ENCODE data around the gene KMT2C. TPM values are rescaled to one million over a fixed set of nuclear protein-coding genes. Genes with fewer than 3 reads are reported as not detected.
"Not testable (repeated sequence)": the region's sequence is repeated elsewhere in the genome, so short reads cannot be mapped to it uniquely, and the experiment has no call there.

Gene KMT2C
- total RNA-seq, 1 experiment from 2014 or later, result 6.2 TPM

DNA sequence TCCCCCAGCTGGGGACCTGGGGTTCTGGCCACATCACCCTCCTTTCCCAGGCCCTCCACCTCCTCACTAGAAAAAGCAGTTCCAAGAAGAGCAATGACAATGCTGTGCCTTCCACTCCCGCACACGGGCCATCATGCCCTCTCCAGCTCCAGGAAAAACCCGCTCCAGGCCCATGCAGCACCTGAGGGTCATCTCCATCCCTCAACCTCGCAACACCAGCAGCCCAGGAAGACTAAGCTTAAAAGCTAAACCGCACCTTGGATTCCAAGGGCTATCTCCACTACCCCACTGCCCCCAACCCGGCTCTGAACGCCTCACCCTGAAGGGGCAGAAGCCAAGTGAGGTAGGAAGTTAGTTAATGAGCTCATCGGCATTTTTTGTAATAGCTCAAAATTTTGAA, 173.7 kb downstream of the KMT2C start:
- DNase-seq (ENCODE audit: low spot score); in situ Hi-C loops (cut with HindIII; ENCODE audit: low sequenced_read_pairs): not testable (repeated sequence)

DNA sequence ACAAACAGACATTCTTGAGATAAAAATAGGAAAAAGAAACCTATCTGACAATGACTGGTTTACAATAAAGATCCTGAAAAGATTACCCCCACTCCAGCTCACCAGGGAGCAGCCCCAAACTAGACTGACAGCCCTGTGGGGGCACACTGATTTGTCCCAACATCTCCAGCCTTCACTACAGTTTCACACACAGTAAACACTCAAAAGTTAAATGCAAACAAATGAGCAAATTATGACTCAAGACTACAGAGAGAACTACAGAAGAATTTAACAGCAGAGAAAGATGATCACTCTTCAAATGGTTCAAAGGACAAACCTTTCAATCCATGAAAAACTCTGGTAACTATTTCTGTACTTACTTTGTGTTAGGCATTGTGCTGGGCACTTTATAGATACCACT, 176.2 kb downstream of the KMT2C start:
- in situ Hi-C loops (cut with HindIII; ENCODE audit: low sequenced_read_pairs), result not testable (repeated sequence)

DNA sequence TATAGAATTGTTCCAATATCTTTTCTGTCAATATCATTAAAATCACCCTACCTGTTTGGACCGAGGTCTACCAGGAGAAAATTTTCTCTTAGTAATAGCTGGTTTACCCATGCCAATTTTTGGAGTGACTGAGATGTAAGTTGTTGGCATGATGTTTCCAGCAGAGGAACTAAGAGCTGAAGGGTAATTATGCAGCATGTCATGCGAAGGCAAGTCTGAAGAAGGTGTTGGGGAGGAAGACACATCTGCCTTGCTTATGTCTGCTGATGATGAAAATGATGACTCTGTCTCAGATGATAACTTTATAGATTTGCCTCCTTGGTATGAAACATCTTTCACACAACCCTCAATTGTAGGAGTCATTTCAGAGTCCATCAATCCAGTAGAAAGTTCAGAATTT, 188.0 kb downstream of the KMT2C start:
- DNase-seq (ENCODE audit: low spot score); in situ Hi-C loops (cut with HindIII; ENCODE audit: low sequenced_read_pairs): not testable (repeated sequence)

More for the DNA sequence above, 176.2 kb downstream of the KMT2C start:
- not testable (repeated sequence) for DNase-seq (ENCODE audit: low spot score)

DNA sequence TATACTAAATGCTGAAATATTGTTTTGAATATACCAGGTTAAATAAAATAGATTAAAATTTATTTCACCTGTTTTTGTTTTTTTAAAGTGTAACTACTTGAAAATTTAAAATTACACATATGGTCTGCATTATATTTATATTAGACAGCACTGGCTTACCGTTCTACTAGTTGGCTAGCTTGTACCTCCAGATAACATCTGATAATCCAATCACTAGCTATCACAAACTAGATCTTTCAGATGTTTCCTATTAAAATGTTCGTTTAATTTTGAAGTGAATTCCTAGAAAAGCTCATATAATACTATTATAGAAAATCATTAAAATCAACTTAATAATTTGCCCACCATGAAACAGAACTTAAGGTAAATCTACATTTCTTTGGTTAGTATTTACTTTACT, 190.4 kb downstream of the KMT2C start:
- in situ Hi-C loops (cut with HindIII; ENCODE audit: low sequenced_read_pairs); DNase-seq (ENCODE audit: low spot score): not testable (repeated sequence)

DNA sequence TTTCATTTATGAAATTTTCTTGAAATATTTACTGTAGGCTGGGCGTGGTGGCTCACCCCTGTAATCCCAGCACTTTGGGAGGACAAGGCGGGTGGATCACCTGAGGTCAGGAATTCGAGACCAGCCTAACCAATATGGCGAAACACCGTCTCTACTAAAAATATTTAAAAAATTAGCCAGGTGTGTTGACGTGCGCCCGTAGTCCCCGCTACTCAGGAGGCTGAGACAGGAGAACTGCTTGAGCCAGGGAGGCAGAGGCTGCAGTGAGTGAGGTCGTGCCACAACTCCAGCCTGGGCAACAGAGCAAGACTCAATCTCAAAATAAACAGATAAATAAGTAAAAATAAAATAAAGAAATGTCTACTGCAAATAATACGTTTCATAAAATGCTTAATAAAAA, 192.3 kb downstream of the KMT2C start:
- in situ Hi-C loops (cut with HindIII; ENCODE audit: low sequenced_read_pairs); DNase-seq (ENCODE audit: low spot score): not testable (repeated sequence)

DNA sequence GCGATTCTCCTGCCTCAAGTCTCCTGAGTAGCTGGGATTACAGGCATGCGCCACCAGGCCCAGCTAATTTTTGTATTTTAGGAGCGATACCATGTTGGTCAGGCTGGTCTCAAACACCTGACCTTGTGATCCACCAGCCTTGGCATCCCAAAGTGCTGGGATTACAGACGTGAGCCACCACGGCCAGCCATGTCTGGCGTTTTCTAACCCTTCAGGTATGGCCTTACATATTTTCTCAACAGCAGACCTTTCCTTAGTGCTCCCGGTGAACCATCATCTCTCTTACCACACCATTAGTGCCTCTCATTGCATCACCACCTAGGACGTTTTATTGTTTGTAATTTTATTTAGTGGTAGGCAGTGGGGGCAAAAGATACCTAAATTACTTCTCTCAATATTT, 194.5 kb downstream of the KMT2C start:
- in situ Hi-C loops (cut with HindIII; ENCODE audit: low sequenced_read_pairs); DNase-seq (ENCODE audit: low spot score): not testable (repeated sequence)

DNA sequence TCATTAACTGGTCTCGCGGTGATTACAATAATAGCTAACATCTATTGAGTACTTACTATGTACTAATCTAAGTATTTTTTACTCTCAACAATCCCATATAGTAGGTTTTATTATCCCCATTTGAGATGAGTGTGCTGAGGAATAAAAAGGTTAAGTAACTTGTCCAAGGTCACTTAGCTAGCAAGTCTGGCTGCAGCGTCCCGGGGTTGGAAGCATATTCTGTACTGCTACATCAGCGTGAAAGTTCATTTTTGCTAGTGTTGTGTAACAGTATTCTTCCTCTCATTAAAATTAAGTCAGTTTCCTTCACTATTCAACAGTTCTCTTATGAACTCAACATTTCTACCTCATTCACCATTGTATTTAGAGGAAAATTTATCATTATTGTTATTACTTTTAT, 199.5 kb downstream of the KMT2C start:
- DNase-seq (ENCODE audit: low spot score); in situ Hi-C loops (cut with HindIII; ENCODE audit: low sequenced_read_pairs): not testable (repeated sequence)

DNA sequence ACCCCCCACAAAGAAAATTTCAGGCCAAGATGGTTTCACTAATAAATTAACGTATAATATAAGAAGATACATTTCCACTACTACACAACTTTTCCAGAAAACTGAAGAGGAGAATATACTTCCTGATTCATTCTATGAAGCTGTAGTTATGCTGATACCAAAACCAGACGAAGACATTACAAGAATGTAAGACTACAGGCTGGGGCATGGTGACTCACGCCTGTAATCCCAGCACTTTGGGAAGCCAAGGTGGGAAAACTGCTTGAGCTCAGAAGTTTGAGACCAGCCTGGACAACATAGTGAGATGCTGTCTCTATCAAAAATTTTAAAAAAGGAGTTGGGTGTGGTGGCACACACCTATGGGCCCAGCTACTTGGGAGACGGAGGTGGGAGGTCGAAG, 201.4 kb downstream of the KMT2C start:
- in situ Hi-C loops (cut with HindIII; ENCODE audit: low sequenced_read_pairs); DNase-seq (ENCODE audit: low spot score): not testable (repeated sequence)

DNA sequence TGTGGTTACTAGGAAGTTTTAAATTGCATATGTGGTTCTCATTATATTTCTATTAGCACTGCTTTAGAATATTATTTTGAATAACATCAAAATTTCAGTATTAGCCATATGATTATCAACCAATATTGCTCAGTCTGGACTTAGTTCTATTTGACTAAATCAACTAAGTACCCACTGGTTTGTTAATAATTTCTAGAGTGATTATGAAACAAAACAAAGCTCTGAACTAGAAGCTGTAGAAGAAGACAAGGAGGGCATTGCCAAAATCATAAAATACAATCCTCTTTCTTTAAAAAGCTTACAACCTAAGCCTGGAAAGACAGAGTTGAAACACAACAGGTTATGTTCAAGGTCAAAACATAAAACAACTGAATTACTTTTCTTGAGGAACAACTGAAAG, 204.7 kb downstream of the KMT2C start:
- no peak for DNase-seq (ENCODE audit: low spot score)
- in situ Hi-C loops (cut with HindIII; ENCODE audit: low sequenced_read_pairs), result no loop called here

DNA sequence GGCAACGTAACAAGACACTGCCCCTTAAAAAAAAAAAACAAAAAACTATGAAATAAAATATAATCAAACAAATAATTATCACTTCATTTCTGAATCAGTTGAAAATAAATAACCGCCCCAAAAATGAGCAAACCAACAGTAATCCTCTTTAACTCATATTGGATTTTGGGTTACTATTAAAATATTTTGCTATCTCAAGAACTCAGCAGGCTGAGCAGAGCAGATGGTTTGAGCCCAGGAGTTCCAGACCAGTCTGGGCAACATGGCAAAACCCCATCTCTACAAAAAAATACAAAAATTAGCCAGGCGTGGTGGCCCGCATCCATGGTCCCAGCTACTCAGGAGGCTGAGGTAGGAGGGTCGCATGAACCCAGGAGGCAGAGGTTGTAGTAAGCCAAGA, 216.2 kb downstream of the KMT2C start:
- DNase-seq (ENCODE audit: low spot score), result peak; percentile 82
- in situ Hi-C loops (cut with HindIII; ENCODE audit: low sequenced_read_pairs), result not testable (repeated sequence)

DNA sequence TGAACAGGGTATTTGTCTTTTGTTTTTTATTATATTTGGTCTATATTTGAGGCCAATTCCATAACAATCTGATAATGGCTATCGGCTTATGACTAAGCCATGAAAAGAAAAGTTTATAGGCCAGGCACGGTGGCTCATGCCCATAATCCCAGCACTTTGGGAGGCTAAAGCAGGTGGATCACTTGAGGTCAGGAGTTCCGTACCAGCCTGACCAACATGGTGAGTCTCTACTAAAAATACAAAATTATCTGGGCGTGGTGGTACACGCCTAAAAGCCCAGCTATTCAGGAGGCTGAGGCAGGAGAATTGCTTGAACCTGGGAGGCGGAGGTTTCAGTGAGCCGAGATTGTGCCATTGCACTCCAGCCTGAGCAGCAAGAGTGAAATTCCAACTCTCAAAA, 227.0 kb downstream of the KMT2C start:
- in situ Hi-C loops (cut with HindIII; ENCODE audit: low sequenced_read_pairs); DNase-seq (ENCODE audit: low spot score): not testable (repeated sequence)

DNA sequence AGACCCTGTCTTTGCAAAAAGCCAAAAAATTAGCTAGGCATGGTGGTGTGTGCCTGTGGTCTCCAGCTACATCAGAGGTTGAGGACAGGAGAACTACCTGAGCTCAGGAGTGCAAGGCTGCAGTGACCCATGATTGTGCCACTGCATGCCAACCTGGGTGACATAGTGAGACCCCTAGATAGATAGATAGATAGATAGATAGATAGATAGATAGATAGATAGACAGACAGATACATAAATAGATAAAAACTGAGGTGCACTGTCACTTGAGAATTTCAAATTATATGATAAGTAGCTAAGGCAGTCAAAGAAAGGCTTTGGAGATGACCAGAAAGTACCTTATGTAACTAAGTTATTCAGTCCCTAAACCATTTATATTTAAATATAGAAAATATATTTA, 231.4 kb downstream of the KMT2C start:
- in situ Hi-C loops (cut with HindIII; ENCODE audit: low sequenced_read_pairs); DNase-seq (ENCODE audit: low spot score): not testable (repeated sequence)

DNA sequence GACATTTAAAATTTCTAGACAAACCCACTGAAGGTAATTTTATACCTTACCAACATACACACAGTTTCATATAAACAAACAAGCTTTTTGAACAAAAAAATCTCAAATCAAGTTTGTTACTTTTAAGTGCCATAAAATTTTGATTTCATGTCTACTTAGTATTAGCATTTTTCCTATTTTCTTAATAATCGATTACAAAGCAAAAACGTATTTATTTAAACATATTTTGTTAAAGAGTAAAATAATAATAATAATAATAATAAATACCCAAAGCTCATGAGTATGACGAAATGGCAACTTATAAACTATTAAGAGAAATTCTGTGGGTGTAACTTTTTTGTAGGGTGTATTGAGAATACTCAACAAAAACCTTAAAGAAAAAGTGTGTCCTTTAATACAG, 232.7 kb downstream of the KMT2C start:
- in situ Hi-C loops (cut with HindIII; ENCODE audit: low sequenced_read_pairs), result no loop called here
- no peak for DNase-seq (ENCODE audit: low spot score)

DNA sequence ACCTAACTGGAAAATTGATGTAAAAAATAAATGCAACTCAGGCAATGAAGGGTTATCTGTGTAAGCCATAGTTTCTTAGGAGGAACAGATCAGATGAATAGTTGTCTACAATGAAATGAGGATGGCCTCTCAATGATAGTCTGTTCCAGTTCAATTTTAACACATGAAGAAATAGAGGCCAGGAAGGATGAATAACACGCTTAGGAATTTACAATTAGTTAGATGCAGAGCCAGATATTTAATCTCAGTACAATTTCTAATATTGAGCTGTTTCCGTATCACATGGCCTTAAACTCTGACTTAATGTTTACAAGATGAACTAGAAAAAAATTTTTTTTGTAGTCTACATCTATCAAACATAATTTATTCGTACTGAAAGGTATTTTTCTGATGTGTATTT, 233.7 kb downstream of the KMT2C start:
- DNase-seq (ENCODE audit: low spot score), result no peak
- in situ Hi-C loops (cut with HindIII; ENCODE audit: low sequenced_read_pairs), result no loop called here

DNA sequence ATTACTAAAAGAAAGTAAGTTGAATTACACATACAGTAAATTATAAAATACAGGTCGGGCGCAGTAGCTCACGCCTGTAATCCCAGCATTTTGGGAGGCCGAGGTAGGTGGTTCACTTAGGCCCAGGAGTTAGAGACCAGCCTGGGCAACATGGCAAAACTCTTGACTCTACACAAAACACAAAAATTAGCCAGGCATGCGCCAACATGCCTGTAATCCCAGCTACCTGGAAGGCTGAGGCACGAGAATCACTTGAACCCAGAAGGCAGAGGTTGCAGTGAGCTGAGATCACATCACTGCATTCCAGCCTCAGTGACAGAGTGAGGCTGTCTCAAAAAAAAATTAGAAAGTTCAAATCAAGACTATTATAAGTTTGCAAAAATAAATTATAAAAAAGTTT, 235.4 kb downstream of the KMT2C start:
- in situ Hi-C loops (cut with HindIII; ENCODE audit: low sequenced_read_pairs), result no loop called here
- no peak for DNase-seq (ENCODE audit: low spot score)

DNA sequence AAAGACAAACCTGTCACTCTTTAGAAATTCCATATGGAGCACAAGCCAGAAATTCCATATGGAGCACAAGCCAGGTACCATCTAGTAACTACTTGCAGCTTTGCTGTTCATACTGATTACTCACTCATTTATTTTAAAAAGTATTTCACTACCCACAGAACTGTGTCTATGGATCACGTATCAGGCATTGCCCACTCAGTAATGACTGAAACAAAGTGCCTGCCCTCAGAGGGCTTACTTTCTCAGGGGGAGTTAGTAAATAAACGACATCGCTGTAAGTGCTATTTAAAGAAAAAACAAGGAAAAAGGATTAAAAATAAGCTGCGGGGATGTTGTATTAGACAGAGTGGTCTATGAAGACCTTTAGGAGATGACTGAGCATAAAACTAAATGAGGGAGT, 239.4 kb downstream of the KMT2C start:
- DNase-seq (ENCODE audit: low spot score), result no peak
- in situ Hi-C loops (cut with HindIII; ENCODE audit: low sequenced_read_pairs), result no loop called here

DNA sequence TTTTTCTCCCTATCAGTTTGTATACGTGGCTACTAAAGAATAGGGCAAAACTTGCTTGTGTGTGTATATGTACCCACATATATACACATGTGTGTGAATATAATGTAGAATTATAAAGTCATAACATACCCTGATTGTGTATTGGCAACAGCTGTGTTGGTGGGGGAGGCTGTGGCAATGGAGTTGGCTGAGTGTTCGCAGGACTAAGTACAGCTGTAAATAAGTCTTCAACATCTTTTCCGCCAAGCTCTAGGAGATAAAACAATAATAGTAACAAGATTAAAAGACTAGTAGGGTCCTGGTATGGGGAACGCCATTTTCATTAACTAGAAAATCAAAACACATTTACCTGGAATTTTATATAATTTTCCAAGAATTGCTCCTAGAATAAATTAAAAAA, 241.9 kb downstream of the KMT2C start:
- in situ Hi-C loops (cut with HindIII; ENCODE audit: low sequenced_read_pairs), result no loop called here
- DNase-seq (ENCODE audit: low spot score), result no peak

DNA sequence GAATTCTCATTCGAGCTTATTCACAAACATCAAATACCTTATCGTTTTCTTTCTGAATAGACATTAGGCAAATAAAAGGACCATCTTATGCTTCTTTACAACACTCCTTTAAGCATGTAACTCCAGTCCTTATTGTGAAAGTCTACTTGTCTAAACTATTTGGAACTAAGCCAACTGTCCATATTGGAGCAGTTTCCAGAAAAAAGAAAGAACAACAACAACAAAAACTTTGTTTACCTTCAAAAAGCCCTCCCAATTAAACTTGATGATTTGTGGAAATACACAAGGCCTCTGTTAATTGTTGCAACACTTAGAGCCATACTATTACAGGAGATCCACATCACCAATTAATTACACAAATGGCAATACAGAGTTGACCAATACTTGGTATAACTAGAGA, 246.7 kb downstream of the KMT2C start:
- in situ Hi-C loops (cut with HindIII; ENCODE audit: low sequenced_read_pairs), result no loop called here
- no peak for DNase-seq (ENCODE audit: low spot score)

DNA sequence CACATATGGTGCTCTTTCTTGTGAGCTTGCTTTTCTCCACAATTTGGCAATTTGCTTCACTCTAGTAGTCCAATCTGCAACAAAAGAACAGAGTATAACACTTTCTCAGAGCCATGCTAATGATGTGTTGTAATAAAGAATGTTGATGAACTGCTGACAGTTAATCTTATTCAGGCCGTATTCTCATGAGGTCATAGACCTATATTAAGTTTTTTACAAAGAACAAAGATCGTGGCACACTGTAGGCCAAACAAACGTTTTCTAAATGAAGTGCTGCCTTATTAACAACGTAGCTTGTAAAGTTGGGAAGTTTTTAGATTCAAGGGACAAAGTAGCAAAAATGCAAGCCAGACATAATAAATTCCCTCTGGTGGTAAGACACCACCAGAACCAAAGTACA, 250.2 kb downstream of the KMT2C start:
- DNase-seq (ENCODE audit: low spot score), result no peak
- in situ Hi-C loops (cut with HindIII; ENCODE audit: low sequenced_read_pairs), result no loop called here

DNA sequence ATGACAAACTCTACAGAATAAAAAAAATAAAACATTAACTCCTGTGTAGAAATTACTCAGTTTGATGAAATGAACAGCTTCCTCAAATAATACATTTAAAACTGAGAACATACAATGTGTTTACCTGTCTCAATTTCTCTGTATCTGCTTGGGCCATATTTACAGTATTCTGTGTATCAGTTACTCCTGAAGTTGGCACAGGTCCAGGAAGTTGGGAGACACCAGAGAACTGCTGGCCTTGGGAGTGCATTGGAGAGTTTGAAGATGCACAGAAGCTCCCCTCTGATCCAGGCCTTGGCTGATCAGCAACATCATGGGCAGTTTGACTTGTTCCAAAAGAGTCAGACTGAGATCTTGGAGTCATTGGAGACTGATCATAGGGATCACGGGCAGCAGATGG, 255.2 kb downstream of the KMT2C start:
- DNase-seq (ENCODE audit: low spot score), result peak; percentile 8
- in situ Hi-C loops (cut with HindIII; ENCODE audit: low sequenced_read_pairs), result no loop called here

DNA sequence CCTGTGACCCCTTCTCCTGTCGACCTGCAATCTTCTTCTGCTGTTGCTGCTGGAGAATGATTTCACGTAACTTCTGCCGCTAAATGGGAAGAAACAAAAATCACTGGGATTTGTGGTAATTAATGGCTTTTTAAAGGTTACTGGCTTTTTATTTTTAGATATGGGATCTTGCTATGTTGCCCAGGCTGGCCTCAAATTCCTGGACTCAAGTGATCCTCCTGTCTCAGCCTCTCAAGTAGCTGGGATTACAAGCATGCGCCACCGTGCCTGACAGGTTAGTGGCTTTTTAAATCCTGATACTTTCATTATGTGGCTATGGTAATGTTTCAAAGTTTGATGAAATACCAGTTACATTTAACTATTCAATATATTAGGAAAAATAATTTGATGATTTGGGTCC, 255.8 kb downstream of the KMT2C start:
- no peak for DNase-seq (ENCODE audit: low spot score)
- in situ Hi-C loops (cut with HindIII; ENCODE audit: low sequenced_read_pairs), result no loop called here
